Motor neuron (in vitro differentiated cells): Measurements from ENCODE around the gene MMP24OS. TPM values are rescaled to one million over a fixed set of nuclear protein-coding genes. Genes with fewer than 3 reads are reported as not detected.
A peak's percentile ranks its signal among the peaks of the same experiment; 100 is the strongest.

Source experiments
- ATAC-seq, 8 experiments: fragments of 200-7000 bp; cut with Tn5 transposase; replicated peaks in 6 of 8; 2 replicates each; pipeline ENCODE4 v1.8.0; 2021; ENCODE audit warnings: mild to moderate bottlenecking in 8 of 8, moderate library complexity in 8 of 8
- H3K27ac ChIP-seq, 2 donors: fragments of 250-450 bp; sonication (Bioruptor Pico); 2 replicates each; pipeline ENCODE4 v1.9.0; 2021; ENCODE audit warnings: antibody characterized with exemption in 2 of 2, mild to moderate bottlenecking in 2 of 2, moderate library complexity in 1 of 2
- H3K4me1 ChIP-seq, 2 donors: fragments of 250-450 bp; sonication (Bioruptor Pico); replicated peaks in 1 of 2; 2 replicates each; pipeline ENCODE4 v1.6.1; 2021; ENCODE audit warnings: antibody characterized with exemption in 2 of 2, mild to moderate bottlenecking in 2 of 2, moderate library complexity in 1 of 2
- H3K4me3 ChIP-seq, 5 donors: fragments of 250-450 bp; sonication (Bioruptor Pico); 2 replicates each; pipeline ENCODE4 v1.9.0; 2021; ENCODE audit warnings: antibody characterized with exemption in 5 of 5, mild to moderate bottlenecking in 5 of 5, moderate library complexity in 4 of 5
- WGBS, 10 experiments: fragments of 450-650 bp; shearing (Covaris generic); methylation state at CpG; one replicate each; pipeline ENCODE4 v1.0.0; 2022; 5-methylcytosine and 5-hydroxymethylcytosine counted together
- in situ Hi-C, 9 experiments: fragments of 400-800 bp; cut with MboI; loops; one replicate each; pipeline ENCODE4 v1.15.0; 2021; ENCODE audit warnings: low sequenced_read_pairs in 9 of 9, low pct_unique_long_range_greater_than_20kb in 2 of 9; ENCODE audit not compliant: unreplicated experiment in 9 of 9
- total RNA-seq, 8 experiments: library from RNA; unstranded; fragments of 300-600 nt; gene quantifications; 2 replicates each; pipeline versions ENCODE4 v1.2.3 to v1.2.4, GENCODE V29; 2022

MMP24OS gene
- total RNA-seq, 8 experiments from 2014 or later: 16.3 to 29.1 (median 19.7) TPM

- H3K27ac ChIP-seq: no peak overlapping the region
- H3K4me3 ChIP-seq: no peak overlapping the region
- in situ Hi-C loops: no loop called here
- H3K4me1 ChIP-seq: peaks cover 15% of the 10 kb centered on the region in 2 donors
- WGBS, 10 experiments: 78 to 93% (median 80%) methylated on average over 1 to 6 of the region's 12 CpGs; no CpG with 5 or more reads in 7 of the 10 experiments
- no peak for ATAC-seq
Observed at GRCh38 chr20:35286077-35286898, 8.4 kb upstream of the MMP24OS start.

GRCh38 chr20:35285806-35286076 is 7.8 kb upstream of the MMP24OS start:
- Histone ChIP-seq H3K27ac (no peak overlapping the region), H3K4me1 (peaks cover 15% of the 10 kb centered on the region in 2 donors), H3K4me3 (no peak overlapping the region)
- no peak for ATAC-seq
- in situ Hi-C loops: no loop called here
- WGBS, 10 experiments: 76 to 87% (median 83%) methylated on average over 1 to 5 of the region's 5 CpGs; no CpG with 5 or more reads in 3 of the 10 experiments

GRCh38 chr20:35284992-35285805 is 7.3 kb upstream of the MMP24OS start:
- H3K27ac ChIP-seq: peak overlapping the region; percentile 54 to 85
- peak overlapping the region; percentile 81 to 99 (median 89) for H3K4me3 ChIP-seq
- WGBS, 10 experiments: 4 to 50% (median 24%) methylated on average over 2 to 9 of the region's 19 CpGs; no CpG with 5 or more reads in 3 of the 10 experiments
- in situ Hi-C loops: no loop called here
- ATAC-seq: no peak
- H3K4me1 ChIP-seq: peaks cover 15% of the 10 kb centered on the region in 2 donors

- Histone ChIP-seq H3K4me1 (peaks cover 15% of the 10 kb centered on the region in 2 donors), H3K27ac (peak within 1 kb of the TSS; percentile 54 to 85), H3K4me3 (peak within 1 kb of the TSS; percentile 81 to 99 (median 89))
- peak; percentile 91 to 96 (median 96) for ATAC-seq
- in situ Hi-C loops: no loop called here
- WGBS, 10 experiments: 0 to 3% (median 1%) methylated on average over 4 to 12 of the region's 61 CpGs; no CpG with 5 or more reads in 5 of the 10 experiments
Observed at GRCh38 chr20:35284267-35284991, 6.5 kb upstream of the MMP24OS start, which contains the start of gene EIF6. TSS of gene EIF6 (minus strand) at chr20:35284772. CDS start at chr20:35284487, 285 bp downstream.

GRCh38 chr20:35283441-35284266 is 5.7 kb upstream of the MMP24OS start:
- 14 to 90% (median 67%) methylated on average over 1 to 7 of the region's 24 CpGs for WGBS, 10 experiments
- ATAC-seq: no peak
- H3K4me3 ChIP-seq: peak overlapping the region; percentile 81 to 99 (median 89)
- peaks cover 15 to 18% of the 10 kb centered on the region in 2 donors for H3K4me1 ChIP-seq
- in situ Hi-C loops: no loop called here
- H3K27ac ChIP-seq: peak overlapping the region; percentile 54 to 85

- in situ Hi-C loops: no loop called here
- H3K27ac ChIP-seq: no peak overlapping the region
- H3K4me3 ChIP-seq: no peak overlapping the region
- 89 to 100% (median 100%) methylated on average over 1 to 9 of the region's 10 CpGs; no CpG with 5 or more reads in 3 of the 10 experiments for WGBS, 10 experiments
- H3K4me1 ChIP-seq: peaks cover 23 to 27% of the 10 kb centered on the region in 2 donors
- no peak for ATAC-seq
Observed at GRCh38 chr20:35281506-35282101, 3.7 kb upstream of the MMP24OS start.

GRCh38 chr20:35280523-35280922 is 2.6 kb upstream of the MMP24OS start:
- in situ Hi-C loops: no loop called here
- ATAC-seq: no peak
- H3K27ac ChIP-seq: no peak overlapping the region
- H3K4me3 ChIP-seq: no peak overlapping the region
- H3K4me1 ChIP-seq: peaks cover 26 to 30% of the 10 kb centered on the region in 2 donors
- 90 to 100% (median 100%) methylated on average over 1 to 3 of the region's 6 CpGs; no CpG with 5 or more reads in 5 of the 10 experiments for WGBS, 10 experiments

- no peak for ATAC-seq
- in situ Hi-C loops: no loop called here
- WGBS, 10 experiments: 100% methylated on average over 1 to 3 of the region's 7 CpGs; no CpG with 5 or more reads in 7 of the 10 experiments
Observed at GRCh38 chr20:35279533-35280174, 1.7 kb upstream of the MMP24OS start.

GRCh38 chr20:35279040-35279439 is 1.1 kb upstream of the MMP24OS start:
- Histone ChIP-seq H3K4me1 (peaks cover 21 to 26% of the 10 kb centered on the region in 2 donors), H3K4me3 (no peak overlapping the region), H3K27ac (no peak overlapping the region)
- WGBS, 10 experiments: 93 to 100% (median 100%) methylated on average over 1 to 3 of the region's 5 CpGs; no CpG with 5 or more reads in 4 of the 10 experiments
- in situ Hi-C loops: no loop called here
- ATAC-seq: no peak

More at GRCh38 chr20:35279533-35280174, 1.7 kb upstream of the MMP24OS start:
- Histone ChIP-seq H3K4me3 (no peak overlapping the region), H3K27ac (no peak overlapping the region), H3K4me1 (peaks cover 21 to 26% of the 10 kb centered on the region in 2 donors)

- in situ Hi-C loops: no loop called here
- 0 to 100% (median 5%) methylated on average over 1 to 5 of the region's 10 CpGs; no CpG with 5 or more reads in 3 of the 10 experiments for WGBS, 10 experiments
- no peak for ATAC-seq
- Histone ChIP-seq H3K27ac (peak overlapping the region; percentile 92 to 97), H3K4me3 (peak overlapping the region; percentile 55 to 90 (median 71)), H3K4me1 (peaks cover 12 to 16% of the 10 kb centered on the region in 2 donors)
Observed at GRCh38 chr20:35277127-35277526, 795 bp downstream of the MMP24OS start.

GRCh38 chr20:35276408-35276807 is 1.5 kb downstream of the MMP24OS start:
- ATAC-seq: no peak
- in situ Hi-C loops: no loop called here
- Histone ChIP-seq H3K27ac (peak overlapping the region; percentile 92 to 97), H3K4me3 (peak overlapping the region in 4 of 5 donors; percentile 55 to 90 (median 64)), H3K4me1 (peaks cover 12 to 16% of the 10 kb centered on the region in 2 donors)
- 100% methylated on average over 1 to 4 of the region's 6 CpGs; no CpG with 5 or more reads in 7 of the 10 experiments for WGBS, 10 experiments
